RWPE1 (cell line): ENCODE data around the gene CHEK1.
"Not testable (repeated sequence)": the region's sequence is repeated elsewhere in the genome, so short reads cannot be mapped to it uniquely, and the experiment has no call there.

Experiments
- CTCF ChIA-PET: fragments of 350-600 bp; sonication (Branson Sonifier 250); formaldehyde crosslinking; extraction: SDS; loops from one replicate; lab custom pipeline; 2021; lab: Yijun Ruan, JAX
- POLR2A ChIA-PET: fragments of 400-600 bp; formaldehyde crosslinking; extraction: SDS; loops from one replicate; lab custom pipeline; 2020; ENCODE audit warnings: antibody characterized with exemption; ENCODE audit not compliant: low non-redundant PET; lab: Yijun Ruan, JAX
- DNase-seq: peaks from one replicate; pipeline ENCODE4 v3.0.0; 2012; ENCODE audit warnings: low spot score
- H3K27ac ChIP-seq: fragments of 450-650 bp; 2 replicates; pipeline ENCODE4 v1.5.1; 2017
- CTCF ChIP-seq: fragments of 450-650 bp; conservative IDR thresholded peaks from 2 replicates; pipeline ENCODE4 v1.5.1; 2017; ENCODE audit warnings: low read depth, mild to moderate bottlenecking

The CHEK1 gene

GRCh38 chr11:125624756-125625213 lies at the start of gene CHEK1:
Gene CHEK1, plus strand, starts transcription at chr11:125625163. Its CDS starts 1,606 bp downstream, at chr11:125626769.
- H3K27ac ChIP-seq = peak within 1 kb of the TSS; percentile 96
- TF ChIP-seq CTCF = no peak
- DNase-seq = no peak
- ChIA-PET CTCF (interaction anchor here (0.7 kb wide), 1 partner anchor 31 kb away, joined by 3 read pairs; no protein-coding TSS in a partner anchor), POLR2A (interaction anchor here (0.6 kb wide), 1 partner anchor 167 kb away, joined by 3 read pairs; no protein-coding TSS in a partner anchor)

GRCh38 chr11:125577181-125577580 lies 47.8 kb upstream of the CHEK1 start:
- CTCF ChIA-PET, POLR2A ChIA-PET, DNase-seq, H3K27ac ChIP-seq: not testable (repeated sequence)

- no peak for TF ChIP-seq CTCF
- POLR2A ChIA-PET = interaction anchor here (0.6 kb wide), 1 partner anchor 125 kb away, joined by 6 read pairs; no protein-coding TSS in a partner anchor
- H3K27ac ChIP-seq = no peak overlapping the region
- CTCF ChIA-PET = no interaction called here
- no peak for DNase-seq
Measured at GRCh38 chr11:125578783-125579182, 46.2 kb upstream of the CHEK1 start.

GRCh38 chr11:125579811-125580210 lies 45.2 kb upstream of the CHEK1 start:
- CTCF ChIA-PET = no interaction called here
- TF ChIP-seq CTCF = no peak

GRCh38 chr11:125583496-125583895 lies 41.5 kb upstream of the CHEK1 start:
- ChIA-PET CTCF (interaction anchor here (0.7 kb wide), 1 partner anchor 73 kb away, joined by 3 read pairs; no protein-coding TSS in a partner anchor), POLR2A (no interaction called here)
- H3K27ac ChIP-seq = no peak overlapping the region
- no peak for DNase-seq
- no peak for TF ChIP-seq CTCF

More at GRCh38 chr11:125579811-125580210, 45.2 kb upstream of the CHEK1 start:
- no peak overlapping the region for H3K27ac ChIP-seq
- POLR2A ChIA-PET = no interaction called here
- DNase-seq = no peak

GRCh38 chr11:125585487-125585886 lies 39.5 kb upstream of the CHEK1 start:
- CTCF ChIA-PET = interaction anchor here (0.6 kb wide), 1 partner anchor 722 kb away, joined by 3 read pairs; no protein-coding TSS in a partner anchor
- TF ChIP-seq CTCF = no peak

GRCh38 chr11:125586623-125587022 lies 38.3 kb upstream of the CHEK1 start:
- CTCF ChIA-PET = interaction anchor here (0.6 kb wide), 1 partner anchor 23 kb away, joined by 3 read pairs; no protein-coding TSS in a partner anchor
- no peak for DNase-seq
- no peak overlapping the region for H3K27ac ChIP-seq
- TF ChIP-seq CTCF = no peak
- POLR2A ChIA-PET = no interaction called here

More at GRCh38 chr11:125585487-125585886, 39.5 kb upstream of the CHEK1 start:
- no peak for DNase-seq
- POLR2A ChIA-PET = no interaction called here
- no peak overlapping the region for H3K27ac ChIP-seq
